ENCODE measurements around the gene KRTAP9-7.

DNA sequence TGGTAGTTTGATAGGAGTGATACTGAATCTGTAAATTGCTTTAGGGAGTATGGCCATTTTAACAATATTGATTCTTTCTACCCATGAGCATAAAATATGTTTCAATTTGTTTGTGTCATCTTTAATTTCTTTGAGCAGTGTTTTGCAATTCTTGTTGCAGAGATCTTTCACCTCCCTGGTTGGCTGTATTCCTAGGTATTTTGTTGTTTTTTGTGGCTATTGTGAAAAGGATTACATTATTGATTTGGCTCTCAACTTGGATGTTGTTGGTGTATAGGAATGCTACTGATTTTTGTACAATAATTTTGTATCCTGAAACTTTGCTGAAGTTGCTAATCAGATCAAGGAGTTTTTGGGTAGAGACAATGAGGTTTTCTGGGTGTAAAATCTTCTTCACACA is 17.1 kb upstream of the KRTAP9-7 start:
- no peak for TF ChIP-seq POLR2A (IDR thresholded peaks at IDR 0.05)
- TF ChIP-seq, protein P1, sequence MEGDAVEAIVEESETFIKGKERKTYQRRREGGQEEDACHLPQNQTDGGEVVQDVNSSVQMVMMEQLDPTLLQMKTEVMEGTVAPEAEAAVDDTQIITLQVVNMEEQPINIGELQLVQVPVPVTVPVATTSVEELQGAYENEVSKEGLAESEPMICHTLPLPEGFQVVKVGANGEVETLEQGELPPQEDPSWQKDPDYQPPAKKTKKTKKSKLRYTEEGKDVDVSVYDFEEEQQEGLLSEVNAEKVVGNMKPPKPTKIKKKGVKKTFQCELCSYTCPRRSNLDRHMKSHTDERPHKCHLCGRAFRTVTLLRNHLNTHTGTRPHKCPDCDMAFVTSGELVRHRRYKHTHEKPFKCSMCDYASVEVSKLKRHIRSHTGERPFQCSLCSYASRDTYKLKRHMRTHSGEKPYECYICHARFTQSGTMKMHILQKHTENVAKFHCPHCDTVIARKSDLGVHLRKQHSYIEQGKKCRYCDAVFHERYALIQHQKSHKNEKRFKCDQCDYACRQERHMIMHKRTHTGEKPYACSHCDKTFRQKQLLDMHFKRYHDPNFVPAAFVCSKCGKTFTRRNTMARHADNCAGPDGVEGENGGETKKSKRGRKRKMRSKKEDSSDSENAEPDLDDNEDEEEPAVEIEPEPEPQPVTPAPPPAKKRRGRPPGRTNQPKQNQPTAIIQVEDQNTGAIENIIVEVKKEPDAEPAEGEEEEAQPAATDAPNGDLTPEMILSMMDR (IDR thresholded peaks at IDR 0.05), result no peak

Measured in esophagus squamous epithelium (tissue), 4 donors.